A204.1 (cell line): ENCODE measurements around the gene NPLOC4.

Source experiments
- FAIRE-seq: peaks from 2 replicates; lab custom pipeline; 2012; peaks lifted over from hg19 to GRCh38; lab: Jason Lieb, UNC

Gene NPLOC4

GRCh38 chr17:81517339-81518112 lies 119.4 kb downstream of the NPLOC4 start:
- FAIRE-seq: no peak

- no peak for FAIRE-seq
Measured at GRCh38 chr17:81517009-81517338, 119.9 kb downstream of the NPLOC4 start.

GRCh38 chr17:81516439-81516838 lies 120.5 kb downstream of the NPLOC4 start:
- no peak for FAIRE-seq

- no peak for FAIRE-seq
Measured at GRCh38 chr17:81515530-81516041, 121.3 kb downstream of the NPLOC4 start.

GRCh38 chr17:81514739-81515529 lies 122.0 kb downstream of the NPLOC4 start:
- no peak for FAIRE-seq

- no peak for FAIRE-seq
Measured at GRCh38 chr17:81514489-81514738, 122.5 kb downstream of the NPLOC4 start.

- no peak for FAIRE-seq
Measured at GRCh38 chr17:81513753-81514488, 123.0 kb downstream of the NPLOC4 start.

GRCh38 chr17:81513372-81513752 lies 123.5 kb downstream of the NPLOC4 start:
- no peak for FAIRE-seq

- no peak for FAIRE-seq
Measured at GRCh38 chr17:81512562-81513371, 124.1 kb downstream of the NPLOC4 start, which contains the start of gene ACTG1. ACTG1 (minus strand) TSS chr17:81512799; CDS start chr17:81512354, 445 bp downstream.

- no peak for FAIRE-seq
Measured at GRCh38 chr17:81511804-81512561, 124.9 kb downstream of the NPLOC4 start.

- FAIRE-seq: no peak
Measured at GRCh38 chr17:81511554-81511803, 125.4 kb downstream of the NPLOC4 start.

- no peak for FAIRE-seq
Measured at GRCh38 chr17:81510785-81511553, 125.9 kb downstream of the NPLOC4 start.

GRCh38 chr17:81509972-81510784 lies 126.7 kb downstream of the NPLOC4 start:
- FAIRE-seq: no peak

GRCh38 chr17:81509207-81509971 lies 127.5 kb downstream of the NPLOC4 start:
- no peak for FAIRE-seq

GRCh38 chr17:81508639-81509206 lies 128.2 kb downstream of the NPLOC4 start:
- FAIRE-seq: no peak
